WTC11 (cell line): Measurements from ENCODE around the gene TUBGCP2. TPM values are rescaled to one million over a fixed set of nuclear protein-coding genes. Genes with fewer than 3 reads are reported as not detected.

Source experiments
- ATAC-seq: fragments of 200-7000 bp; cut with Tn5 transposase; 2 replicates; pipeline ENCODE4 v1.10.0; 2021; ENCODE audit warnings: mild to moderate bottlenecking, moderate library complexity
- CTCF ChIA-PET: fragments of 300-600 bp; sonication (Branson Sonifier 250); formaldehyde crosslinking; loops from one replicate; lab custom pipeline; 2021; ENCODE audit warnings: antibody characterized with exemption; lab: Charles Lee
- POLR2A ChIA-PET: fragments of 350-600 bp; sonication (Branson Sonifier 250); formaldehyde crosslinking; loops from one replicate; lab custom pipeline; 2021; ENCODE audit warnings: antibody characterized with exemption; lab: Charles Lee
- DNase-seq: peaks from one replicate; pipeline ENCODE4 v3.0.0; 2021; ENCODE audit warnings: low spot score
- H3K27ac Mint-ChIP-seq: 2 replicates; pipeline ENCODE4 v1.8.0; 2021; ENCODE audit warnings: mixed read lengths
- H3K27me3 Mint-ChIP-seq: 2 replicates; pipeline ENCODE4 v1.8.0; 2021; ENCODE audit warnings: low read depth, mild to moderate bottlenecking, moderate library complexity, mixed read lengths
- H3K36me3 Mint-ChIP-seq: 2 replicates; pipeline ENCODE4 v1.8.0; 2021; ENCODE audit warnings: mixed read lengths
- H3K4me1 Mint-ChIP-seq: 2 replicates; pipeline ENCODE4 v1.8.0; 2022; ENCODE audit warnings: mixed read lengths
- H3K4me3 Mint-ChIP-seq: 2 replicates; pipeline ENCODE4 v1.8.0; 2021; ENCODE audit warnings: mild to moderate bottlenecking, moderate library complexity, mixed read lengths
- H3K9me3 Mint-ChIP-seq: 2 replicates; pipeline ENCODE4 v1.8.0; 2021; ENCODE audit warnings: mixed read lengths
- AR ChIP-seq: fragments of 250-450 bp; sonication (Bioruptor Pico); IDR thresholded peaks from 2 replicates; pipeline ENCODE4 v1.9.0; 2021; ENCODE audit warnings: mild to moderate bottlenecking
- ATF2 ChIP-seq: sonication (generic); formaldehyde crosslinking; IDR thresholded peaks from 2 replicates; pipeline ENCODE4 v1.8.1; 2022; ENCODE audit warnings: low read depth, missing genetic modification reagents, borderline replicate concordance
- CREM ChIP-seq: sonication (generic); formaldehyde crosslinking; IDR thresholded peaks from 2 replicates; pipeline ENCODE4 v1.8.1; 2022; ENCODE audit warnings: mild to moderate bottlenecking, missing genetic modification reagents, moderate library complexity
- E2F4 ChIP-seq: sonication (generic); formaldehyde crosslinking; IDR thresholded peaks from 2 replicates; pipeline ENCODE4 v1.8.1; 2022; ENCODE audit warnings: low read depth, mild to moderate bottlenecking, moderate library complexity, missing genetic modification reagents, borderline replicate concordance
- JAZF1 ChIP-seq: fragments of 250-450 bp; sonication (Bioruptor Pico); IDR thresholded peaks from 2 replicates; pipeline ENCODE4 v1.9.0; 2021; ENCODE audit warnings: moderate library complexity, mild to moderate bottlenecking, inconsistent platforms
- KAT7 ChIP-seq: sonication (generic); formaldehyde crosslinking; IDR thresholded peaks from 2 replicates; pipeline ENCODE4 v1.8.1; 2023; ENCODE audit warnings: missing genetic modification reagents, mild to moderate bottlenecking, borderline replicate concordance
- MLX ChIP-seq: sonication (generic); formaldehyde crosslinking; IDR thresholded peaks from 2 replicates; pipeline ENCODE4 v1.8.1; 2023; ENCODE audit warnings: mild to moderate bottlenecking, missing genetic modification reagents, moderate library complexity
- SMAD4 ChIP-seq: sonication (generic); formaldehyde crosslinking; IDR thresholded peaks from 2 replicates; pipeline ENCODE4 v1.8.0; 2022; ENCODE audit warnings: mild to moderate bottlenecking, missing genetic modification reagents
- SP1 ChIP-seq: sonication (generic); formaldehyde crosslinking; conservative IDR thresholded peaks from 2 replicates; pipeline ENCODE4 v1.8.1; 2022; ENCODE audit warnings: missing genetic modification reagents
- TCF7 ChIP-seq: sonication (generic); formaldehyde crosslinking; IDR thresholded peaks from 2 replicates; pipeline ENCODE4 v1.8.0; 2022; ENCODE audit warnings: mild to moderate bottlenecking, low read depth, missing genetic modification reagents, moderate library complexity
- TEAD1 ChIP-seq: sonication (generic); formaldehyde crosslinking; IDR thresholded peaks from 2 replicates; pipeline ENCODE4 v1.8.0; 2022; ENCODE audit warnings: mild to moderate bottlenecking, missing genetic modification reagents
- ZMAT4 ChIP-seq: fragments of 250-450 bp; sonication (Bioruptor Pico); IDR thresholded peaks from 2 replicates; pipeline ENCODE4 v1.9.0; 2021; ENCODE audit warnings: mild to moderate bottlenecking
- ZNF232 ChIP-seq: sonication (generic); formaldehyde crosslinking; IDR thresholded peaks from 2 replicates; pipeline ENCODE4 v1.8.0; 2022; ENCODE audit warnings: mild to moderate bottlenecking, missing genetic modification reagents
- total RNA-seq: library from RNA; stranded (reverse); gene quantifications from 3 replicates; pipeline ENCODE4 v1.2.3, GENCODE V29; 2021
- TF ChIP-seq, protein P1 (sequence below): fragments of 250-450 bp; sonication (Bioruptor Pico); IDR thresholded peaks from 2 replicates; pipeline ENCODE4 v1.9.0; 2021; ENCODE audit warnings: moderate library complexity, mild to moderate bottlenecking, inconsistent platforms, borderline replicate concordance

TUBGCP2 gene
- total RNA-seq, 1 experiment from 2014 or later: 62.5 TPM

DNA sequence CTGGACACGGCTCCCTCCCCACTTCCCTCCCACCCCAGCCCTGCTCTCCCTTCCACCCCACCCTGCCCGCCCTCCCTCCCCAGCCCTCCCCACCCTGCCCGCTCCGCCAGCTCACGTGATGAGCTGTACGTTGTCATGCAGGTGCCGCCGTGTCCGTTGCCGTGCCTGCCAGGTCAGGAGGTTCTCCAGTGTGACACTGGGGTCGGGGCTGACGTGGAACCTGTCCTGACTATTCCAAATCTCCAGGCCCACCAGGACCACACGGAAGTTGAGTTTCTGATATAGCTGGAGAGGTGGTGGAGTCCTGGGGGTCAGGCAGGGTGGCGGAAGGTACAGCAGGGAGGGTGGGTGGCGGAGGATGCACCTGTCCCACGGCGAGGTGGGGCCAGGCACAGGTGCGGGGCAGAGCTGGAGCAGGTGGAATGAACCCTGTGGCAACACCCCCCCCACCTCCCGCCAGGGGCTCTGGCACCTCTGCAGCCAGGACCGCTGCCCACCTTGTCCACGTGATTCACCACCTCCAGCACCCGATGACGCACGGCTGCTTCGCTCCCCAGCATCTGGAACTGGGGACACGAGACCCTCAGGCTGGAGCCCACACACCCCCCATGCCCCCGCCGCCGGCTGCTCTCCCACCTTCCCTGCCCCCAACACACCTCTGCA lies 36.2 kb downstream of the TUBGCP2 start:
- CTCF ChIA-PET: no interaction called here
- POLR2A ChIA-PET: no interaction called here

More for the DNA sequence above, 36.2 kb downstream of the TUBGCP2 start:
- H3K4me1 Mint-ChIP-seq: peaks cover 6% of the 10 kb centered on the region; the same call in 1 of the 2 replicates
- no peak overlapping the region for H3K4me3 Mint-ChIP-seq
- H3K27me3 Mint-ChIP-seq: no peaks in the 10 kb centered on the region
- TF ChIP-seq MLX (CRISPR knock-in tag) (no peak), ZNF232 (no peak), KAT7 (CRISPR knock-in tag) (no peak), CREM (no peak), ZMAT4 (CRISPR knock-in tag) (no peak), ATF2 (CRISPR knock-in tag) (no peak), TCF7 (no peak), JAZF1 (CRISPR knock-in tag) (no peak), TEAD1 (CRISPR knock-in tag) (no peak), E2F4 (CRISPR knock-in tag) (no peak), AR (CRISPR knock-in tag) (no peak), SMAD4 (CRISPR knock-in tag) (no peak), SP1 (CRISPR knock-in tag) (no peak)
- TF ChIP-seq, protein P1, sequence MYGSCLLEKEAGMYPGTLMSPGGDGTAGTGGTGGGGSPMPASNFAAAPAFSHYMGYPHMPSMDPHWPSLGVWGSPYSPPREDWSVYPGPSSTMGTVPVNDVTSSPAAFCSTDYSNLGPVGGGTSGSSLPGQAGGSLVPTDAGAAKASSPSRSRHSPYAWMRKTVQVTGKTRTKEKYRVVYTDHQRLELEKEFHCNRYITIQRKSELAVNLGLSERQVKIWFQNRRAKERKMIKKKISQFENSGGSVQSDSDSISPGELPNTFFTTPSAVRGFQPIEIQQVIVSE (CRISPR knock-in tag): no peak
- DNase-seq: no peak
- H3K36me3 Mint-ChIP-seq: no peaks in the 10 kb centered on the region
- H3K27ac Mint-ChIP-seq: no peak overlapping the region
- no peaks in the 10 kb centered on the region for H3K9me3 Mint-ChIP-seq
- ATAC-seq: no peak
